OCI-LY1 (cell line): ENCODE measurements around the gene PDE4D.

Experiments used
- CTCF ChIP-seq: fragments of 200-600 bp; sonication (generic), shearing (Covaris generic); IDR thresholded peaks from 2 replicates; pipeline ENCODE4 v1.5.1; 2017; ENCODE audit warnings: mild to moderate bottlenecking, antibody characterized with exemption, low read length, moderate library complexity, mixed read lengths
- EZH2 ChIP-seq: fragments of 200-600 bp; sonication (generic), shearing (Covaris generic); IDR thresholded peaks from 2 replicates; pipeline ENCODE4 v1.8.0; 2017; ENCODE audit warnings: borderline replicate concordance, mixed run types, mild to moderate bottlenecking, antibody characterized with exemption, low read length, moderate library complexity, mixed read lengths

GRCh38 chr5:59874675-59875074 is 18.9 kb downstream of the PDE4D start:
- no peak for TF ChIP-seq CTCF
- no peak for TF ChIP-seq EZH2
